HepG2 (cell line): ENCODE data around the gene SYNGR1.

ENCODE experiments used
- CEBPB ChIP-seq: IDR thresholded peaks from 2 replicates; pipeline ENCODE4 v1.6.1; 2011; ENCODE audit warnings: low read depth, low read length, improper control_type of control experiment, borderline replicate concordance
- ETS1 ChIP-seq: sonication (generic); formaldehyde crosslinking; IDR thresholded peaks from 2 replicates; pipeline ENCODE4 v1.4.0; 2020; ENCODE audit warnings: missing genetic modification reagents
- FOXA1 ChIP-seq, 2 experiments: fragments of 450-650 bp in 1 of 2; sonication (generic) in 1 of 2; formaldehyde crosslinking in 1 of 2; IDR thresholded peaks; 2 replicates each; pipeline versions ENCODE4 v1.4.0 to v1.6.1; 2016 to 2020; ENCODE audit warnings: missing genetic modification reagents in 1 of 2
- KDM5B ChIP-seq: sonication (generic); formaldehyde crosslinking; IDR thresholded peaks from 2 replicates; pipeline ENCODE4 v1.4.0; 2020; ENCODE audit warnings: missing genetic modification reagents, mild to moderate bottlenecking, borderline replicate concordance
- KLF15 ChIP-seq: sonication (generic); formaldehyde crosslinking; IDR thresholded peaks from 2 replicates; pipeline ENCODE4 v1.8.1; 2023; ENCODE audit warnings: borderline replicate concordance, mild to moderate bottlenecking, inconsistent platforms, missing genetic modification reagents, mixed read lengths
- MAX ChIP-seq: IDR thresholded peaks from 2 replicates; pipeline ENCODE4 v1.6.1; 2012; ENCODE audit warnings: inconsistent platforms
- PHF8 ChIP-seq: sonication (generic); formaldehyde crosslinking; IDR thresholded peaks from 2 replicates; pipeline ENCODE4 v1.5.0; 2020; ENCODE audit warnings: missing genetic modification reagents
- POLR2A ChIP-seq, 2 experiments: IDR thresholded peaks; 2 replicates each; pipeline ENCODE4 v1.6.1; 2011; ENCODE audit warnings: low read depth in 2 of 2, low read length in 2 of 2, mild to moderate bottlenecking in 1 of 2, moderate library complexity in 1 of 2; ENCODE audit not compliant: insufficient read depth in 1 of 2
- TEAD3 ChIP-seq: optimal IDR thresholded peaks from 2 replicates; pipeline ENCODE3; 2016; ENCODE audit warnings: borderline replicate concordance
- ZNF138 ChIP-seq: sonication (generic); formaldehyde crosslinking; IDR thresholded peaks from 2 replicates; pipeline ENCODE4 v1.5.0; 2020; ENCODE audit warnings: mild to moderate bottlenecking, low read depth, missing genetic modification reagents
- ZNF253 ChIP-seq: sonication (generic); formaldehyde crosslinking; IDR thresholded peaks from 2 replicates; pipeline ENCODE4 v1.8.0; 2022; ENCODE audit warnings: mild to moderate bottlenecking, missing genetic modification reagents, borderline replicate concordance
- ZNF446 ChIP-seq: sonication (generic); formaldehyde crosslinking; IDR thresholded peaks from 2 replicates; pipeline ENCODE4 v1.5.0; 2020; ENCODE audit warnings: mild to moderate bottlenecking, missing genetic modification reagents
- ZNF530 ChIP-seq: sonication (generic); formaldehyde crosslinking; IDR thresholded peaks from 2 replicates; pipeline ENCODE4 v1.5.0; 2020; ENCODE audit warnings: low read depth, mild to moderate bottlenecking, missing genetic modification reagents
- ZNF660 ChIP-seq: sonication (generic); formaldehyde crosslinking; IDR thresholded peaks from 2 replicates; pipeline ENCODE4 v1.5.1; 2020; ENCODE audit warnings: mild to moderate bottlenecking, low read depth, missing genetic modification reagents, borderline replicate concordance

- TF ChIP-seq ZNF253 (CRISPR knock-in tag): no peak
- no peak for TF ChIP-seq PHF8 (CRISPR knock-in tag)
- no peak for TF ChIP-seq MAX
- TF ChIP-seq POLR2A (IDR thresholded peaks at IDR 0.05; ENCODE audit: insufficient read depth in 1 of 2, low read depth in 2 of 2, low read length in 2 of 2): no peak
- no peak for TF ChIP-seq ZNF138 (CRISPR knock-in tag)
- TF ChIP-seq KDM5B (CRISPR knock-in tag): no peak
- no peak for TF ChIP-seq TEAD3 (CRISPR knock-in tag)
- no peak for TF ChIP-seq KLF15 (CRISPR knock-in tag)
- no peak for TF ChIP-seq ZNF530 (CRISPR knock-in tag)
- TF ChIP-seq FOXA1 (IDR thresholded peaks at IDR 0.05): no peak
- no peak for TF ChIP-seq FOXA1 (CRISPR knock-in tag; IDR thresholded peaks at IDR 0.05)
- no peak for TF ChIP-seq ZNF446
- TF ChIP-seq ETS1 (CRISPR knock-in tag): no peak
- TF ChIP-seq CEBPB: no peak
- TF ChIP-seq ZNF660 (CRISPR knock-in tag): no peak
These were observed 10.5 kb downstream of the SYNGR1 start for GRCh38 chr22:39360242-39360641.
